GM20000 (cell line): ENCODE data around the gene XRCC3.

Experiments
- DNase-seq: peaks from one replicate; pipeline ENCODE4 v3.0.0; 2012; ENCODE audit warnings: low spot score
- CTCF ChIP-seq: IDR thresholded peaks from 2 replicates; pipeline ENCODE4 v1.5.1; 2012; ENCODE audit warnings: mild to moderate bottlenecking, control low read depth; ENCODE audit errors: extremely low read depth, missing control alignments

XRCC3 gene

DNA sequence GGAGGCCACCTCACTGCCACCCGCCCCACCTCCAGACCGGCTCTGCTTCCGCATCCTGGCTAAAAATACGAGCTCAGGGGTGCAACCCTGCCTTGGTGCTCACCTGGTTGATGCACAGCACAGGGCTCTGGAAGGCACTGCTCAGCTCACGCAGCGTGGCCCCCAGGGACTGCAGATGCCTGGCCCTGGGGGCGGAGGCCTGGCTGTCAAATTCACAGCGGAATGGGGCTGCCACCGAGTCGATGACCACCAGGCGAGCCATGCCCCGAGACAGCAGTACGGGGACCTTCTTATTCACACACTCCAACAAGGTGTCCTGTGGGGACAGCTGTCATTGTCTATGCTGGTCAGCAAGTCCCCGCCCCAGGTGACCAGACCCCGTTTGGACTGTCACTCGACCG is 16.0 kb downstream of the XRCC3 start:
- no peak for TF ChIP-seq CTCF
- no peak for DNase-seq

- no peak for DNase-seq
- no peak for TF ChIP-seq CTCF
Measured at GRCh38 chr14:103698380-103699260, 16.6 kb downstream of the XRCC3 start.

GRCh38 chr14:103697603-103698379 is 17.5 kb downstream of the XRCC3 start:
- DNase-seq = no peak
- TF ChIP-seq CTCF = no peak

GRCh38 chr14:103697206-103697602 is 18.0 kb downstream of the XRCC3 start:
- DNase-seq = no peak
- TF ChIP-seq CTCF = no peak

GRCh38 chr14:103696466-103697071 is 18.7 kb downstream of the XRCC3 start:
- DNase-seq = no peak
- TF ChIP-seq CTCF = no peak

- no peak for DNase-seq
- TF ChIP-seq CTCF = no peak
Measured at GRCh38 chr14:103696070-103696402, 19.2 kb downstream of the XRCC3 start.

- DNase-seq = no peak
Measured at GRCh38 chr14:103695296-103696069, 19.8 kb downstream of the XRCC3 start.

More at GRCh38 chr14:103695296-103696069, 19.8 kb downstream of the XRCC3 start:
- no peak for TF ChIP-seq CTCF
